Hypothalamus (tissue), 51 donors: Measurements from ENCODE around the gene SLC29A4.

ENCODE experiments used
- DNase-seq, 51 donors: peaks; one replicate each; lab custom pipeline; 2025; lab: John Stamatoyannopoulos, UW

SLC29A4 gene

DNA sequence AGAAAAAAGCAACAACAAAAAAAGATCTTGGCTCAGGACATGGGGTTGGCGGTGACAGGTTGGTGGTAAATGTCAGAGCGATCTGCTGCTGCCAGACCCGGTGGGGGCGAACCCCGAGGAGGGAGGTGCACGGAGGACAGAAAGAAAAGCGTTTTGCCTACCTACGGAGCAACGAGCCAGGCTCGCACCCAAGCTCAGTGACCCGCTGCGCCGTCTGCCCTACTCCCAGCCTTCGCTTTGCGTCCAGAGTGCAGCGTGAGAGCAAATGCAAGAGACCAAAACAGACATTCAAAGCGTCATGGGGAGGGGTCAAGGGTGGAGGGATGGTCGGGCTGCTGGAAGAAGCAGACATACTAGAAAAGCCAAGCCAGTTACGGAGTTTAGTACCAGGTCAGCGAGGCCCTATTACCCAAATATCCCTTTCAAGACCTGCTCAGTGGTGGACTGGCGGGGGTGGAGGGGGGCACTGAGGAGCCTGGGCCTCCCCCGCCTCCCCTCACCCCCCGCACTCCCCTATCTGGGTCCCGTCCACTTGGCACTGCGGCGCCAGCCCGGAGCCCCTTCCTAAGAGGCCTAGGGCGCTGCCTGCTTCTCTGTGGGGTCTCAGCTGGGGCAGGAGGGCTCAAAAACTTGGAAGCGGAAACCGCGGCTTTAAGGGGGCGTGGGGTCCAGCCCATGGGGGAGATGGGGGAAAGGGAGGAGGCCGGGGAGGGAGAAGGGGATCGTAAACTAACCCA, 66.9 kb downstream of the SLC29A4 start:
- no peak for DNase-seq

DNA sequence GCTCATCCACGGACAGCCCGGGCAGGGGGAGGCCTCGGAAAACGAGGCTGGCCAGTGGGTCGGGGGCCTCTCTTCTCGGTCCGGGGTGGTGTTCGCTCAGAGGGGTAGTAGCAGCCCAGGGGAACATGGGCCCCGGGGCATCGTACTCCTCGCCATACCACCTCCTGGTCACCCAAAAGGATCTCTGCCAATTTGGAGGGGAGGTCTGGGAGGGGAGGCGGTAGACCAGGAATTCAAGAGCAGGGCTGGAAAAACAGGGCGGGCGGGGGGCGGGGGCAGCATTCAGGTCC, 67.4 kb downstream of the SLC29A4 start:
- DNase-seq = no peak

DNA sequence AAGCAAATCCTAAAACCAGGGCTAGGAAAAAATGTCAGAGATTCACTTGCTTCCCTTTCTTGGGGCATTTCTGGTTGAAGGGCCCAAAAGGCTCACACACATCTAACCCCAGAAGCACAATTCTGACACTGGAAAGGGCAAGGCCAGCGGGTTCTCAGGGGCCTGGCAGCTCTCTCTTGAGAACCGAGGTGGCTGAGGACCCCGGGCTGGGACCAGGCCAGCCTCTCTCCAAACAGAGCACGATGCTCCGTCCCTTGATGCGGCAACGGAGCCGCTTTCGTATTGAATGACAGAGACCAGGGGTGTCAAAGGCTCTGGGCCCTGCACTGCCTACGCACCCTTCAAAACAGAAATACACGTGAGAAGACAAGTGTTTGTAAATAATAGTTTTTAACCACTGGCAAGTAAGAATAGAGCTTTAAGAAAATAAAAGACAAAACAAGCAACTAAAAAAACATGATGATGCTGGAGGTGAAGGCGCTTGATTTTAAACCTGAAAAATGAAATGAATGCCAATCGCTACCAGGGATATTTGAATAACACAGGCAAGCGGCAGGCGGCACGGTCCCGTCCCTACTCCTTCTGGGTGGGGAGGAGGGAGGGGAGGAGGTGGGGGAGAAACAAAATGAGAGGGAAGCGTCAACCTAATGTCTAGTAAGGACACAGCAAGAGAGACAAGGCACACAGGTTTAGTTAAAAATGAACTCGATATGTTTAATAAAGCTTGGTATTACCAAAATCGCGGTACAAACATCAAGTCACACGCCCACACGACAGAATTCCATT, 68.0 kb downstream of the SLC29A4 start:
- DNase-seq = no peak

DNA sequence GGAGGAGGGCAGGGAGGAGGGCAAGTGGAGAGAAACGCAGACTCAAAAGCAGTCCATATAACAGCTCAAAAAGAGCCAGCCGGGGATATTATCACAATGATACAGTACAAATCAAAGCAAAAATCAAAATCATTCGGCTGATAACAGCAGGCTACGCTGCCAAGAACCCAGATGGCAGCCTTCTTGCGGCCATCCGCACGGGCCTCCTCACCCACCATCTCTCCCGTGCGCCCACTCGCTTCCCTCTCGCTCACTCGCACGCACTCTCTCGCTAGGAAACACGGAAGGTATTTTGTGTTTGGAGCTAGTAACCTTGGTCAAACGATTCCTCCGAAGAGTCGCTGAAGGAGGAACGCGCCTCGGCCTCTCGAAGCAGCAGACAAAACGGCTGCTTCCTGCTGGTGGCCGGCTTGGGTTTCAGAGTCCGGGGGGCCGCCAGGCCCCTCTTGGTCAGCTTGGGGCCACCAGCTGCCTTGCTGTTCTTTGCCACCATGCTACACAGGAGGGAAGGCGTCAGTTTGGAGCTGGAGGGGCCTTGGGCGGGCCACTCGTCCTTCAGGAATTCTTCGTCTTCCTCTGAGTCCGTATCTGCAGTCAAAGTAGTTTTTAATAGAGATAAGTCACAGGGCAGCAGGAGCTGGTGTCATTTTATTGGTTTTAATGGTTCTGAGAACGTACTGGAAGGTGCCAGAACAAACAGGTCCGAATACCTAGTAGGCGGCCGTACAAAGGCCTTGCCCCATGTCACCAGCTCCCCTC, 68.9 kb downstream of the SLC29A4 start:
- DNase-seq = no peak

DNA sequence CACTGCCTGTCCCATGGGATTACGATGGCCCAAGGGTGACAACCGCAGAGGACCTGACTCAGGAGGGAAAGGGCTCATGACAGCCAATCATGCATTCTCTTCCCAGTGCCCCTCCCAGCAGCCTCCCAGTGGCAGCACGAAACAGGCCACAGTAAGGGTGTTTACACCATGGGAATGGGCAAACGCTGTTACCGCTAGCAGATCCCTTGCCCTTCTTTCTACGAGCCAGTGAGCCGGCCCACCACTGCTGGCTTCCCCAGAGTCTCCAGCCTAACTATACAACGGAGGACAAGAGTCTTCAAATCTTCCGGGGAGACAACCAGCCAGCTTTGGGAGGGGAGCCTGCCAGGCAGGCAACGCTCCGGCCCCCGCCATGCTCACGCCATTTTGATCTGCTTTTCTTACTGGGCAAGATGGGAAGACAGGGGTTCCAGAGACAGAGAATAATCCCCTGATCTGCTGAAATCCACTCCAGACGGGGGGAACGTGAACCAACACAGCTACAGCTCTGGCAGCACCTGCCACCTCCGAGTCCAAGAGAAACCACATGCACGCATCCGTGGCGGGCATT, 69.8 kb downstream of the SLC29A4 start:
- DNase-seq = no peak

DNA sequence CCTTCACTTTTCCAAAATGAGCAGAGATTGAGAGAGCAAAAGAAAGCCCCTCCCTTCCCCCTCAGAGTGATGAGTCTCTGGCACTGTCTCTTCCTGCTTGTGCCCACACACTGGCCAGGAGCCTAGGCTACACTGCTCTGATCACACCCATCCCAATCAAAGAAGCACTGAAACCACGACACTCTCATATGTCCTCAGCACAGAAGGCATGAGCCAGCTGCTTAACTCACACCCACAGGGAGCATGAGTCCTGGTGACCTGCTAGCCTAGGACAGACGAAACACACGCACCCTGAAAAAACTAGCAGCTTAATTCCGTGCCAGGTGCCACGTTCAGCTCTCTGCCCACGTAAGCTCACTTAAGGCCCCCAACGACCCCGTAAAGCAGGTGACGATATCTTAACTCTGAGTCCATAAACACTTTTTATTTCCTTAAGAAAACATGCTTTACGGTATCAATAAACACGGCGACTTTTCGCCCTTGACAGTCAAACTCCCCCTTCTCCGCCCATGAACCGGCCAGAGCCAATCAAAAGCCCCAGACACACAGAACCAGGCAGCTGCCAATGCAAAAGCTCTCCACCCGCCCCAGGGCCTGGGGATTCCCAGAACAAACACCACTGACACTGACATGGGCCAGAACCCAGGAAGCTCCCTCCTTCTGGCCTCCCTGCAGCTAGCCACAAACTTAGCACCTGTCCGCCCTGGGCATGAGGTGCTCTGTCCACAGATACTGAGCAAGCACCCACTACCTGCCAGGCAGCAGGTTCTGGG, 71.9 kb downstream of the SLC29A4 start:
- peak in 14 of 51 donors; percentile 3 to 48 (median 16) for DNase-seq
